Skeletal muscle tissue (tissue), 4 donors: Measurements from ENCODE around the gene USP44. TPM values are rescaled to one million over a fixed set of nuclear protein-coding genes. Genes with fewer than 3 reads are reported as not detected.

Experiments
- H3K27ac ChIP-seq: one replicate; pipeline ENCODE4 v1.7.0; 2013; ENCODE audit warnings: mild to moderate bottlenecking, low read depth, low read length, inconsistent platforms
- H3K27me3 ChIP-seq, 3 donors: one replicate each; pipeline ENCODE4 v1.7.0; 2013; ENCODE audit warnings: low read length in 3 of 3; ENCODE audit not compliant: control insufficient read depth in 3 of 3, insufficient read depth in 3 of 3
- H3K36me3 ChIP-seq, 3 donors: one replicate each; pipeline ENCODE4 v1.7.0; 2013; ENCODE audit warnings: low read length in 3 of 3; ENCODE audit not compliant: control insufficient read depth in 3 of 3, insufficient read depth in 3 of 3
- H3K4me1 ChIP-seq, 3 donors: one replicate each; pipeline ENCODE4 v1.7.0; 2013; ENCODE audit warnings: low read length in 3 of 3, mild to moderate bottlenecking in 3 of 3; ENCODE audit not compliant: control insufficient read depth in 3 of 3, insufficient read depth in 3 of 3
- H3K4me3 ChIP-seq, 3 donors: one replicate each; pipeline ENCODE4 v1.7.0; 2013; ENCODE audit warnings: low read length in 3 of 3
- H3K9ac ChIP-seq, 3 donors: one replicate each; pipeline ENCODE4 v1.7.0; 2013; ENCODE audit warnings: low read length in 3 of 3, mild to moderate bottlenecking in 3 of 3, moderate library complexity in 2 of 3, low read depth in 1 of 3
- H3K9me3 ChIP-seq, 3 donors: one replicate each; pipeline ENCODE4 v1.7.0; 2013; ENCODE audit warnings: low read length in 3 of 3; ENCODE audit not compliant: control insufficient read depth in 3 of 3
- total RNA-seq: library from RNA; depleted of rRNA; stranded (reverse); fragments of >200 nt; gene quantifications from one replicate; pipeline ENCODE4 v1.2.3, GENCODE V29; 2014
- donor health status: Osteomylitis.

USP44 gene
- 1.0 TPM for total RNA-seq

DNA sequence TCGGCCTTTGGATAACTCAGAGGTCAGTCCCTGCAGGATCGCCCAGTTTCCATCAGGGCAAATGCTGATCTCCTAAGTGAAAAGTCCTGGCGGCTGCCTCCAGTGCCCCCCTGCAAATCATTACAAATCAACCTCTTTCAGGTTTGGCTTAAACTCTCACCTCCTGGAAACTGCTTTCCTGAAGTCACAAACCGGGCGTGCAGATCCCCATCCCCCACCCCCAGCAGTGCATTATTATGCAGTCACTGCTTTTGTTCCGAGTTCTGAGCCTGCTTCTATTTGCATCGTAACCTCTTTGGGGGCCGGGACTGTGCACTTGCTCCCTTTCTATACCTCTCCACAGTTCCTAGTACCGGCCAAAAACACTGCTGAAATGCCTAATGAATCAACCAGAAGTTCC lies at the start of gene USP44:
TSS of gene USP44 (minus strand) at position 172 of the 400 bp plus-strand sequence. CDS start 17,220 bp downstream, outside the sequence.
- Histone ChIP-seq H3K9ac (no peak within 1 kb of the TSS), H3K27ac (no peak within 1 kb of the TSS), H3K27me3 (peaks cover 6 to 19% (median 14%) of the 10 kb centered on the region in 3 donors), H3K9me3 (peaks cover 0 to 5% (median 0%) of the 10 kb centered on the region in 3 donors), H3K4me1 (peaks cover 0 to 8% (median 4%) of the 10 kb centered on the region in 3 donors), H3K36me3 (no peaks in the 10 kb centered on the region), H3K4me3 (no peak within 1 kb of the TSS)

DNA sequence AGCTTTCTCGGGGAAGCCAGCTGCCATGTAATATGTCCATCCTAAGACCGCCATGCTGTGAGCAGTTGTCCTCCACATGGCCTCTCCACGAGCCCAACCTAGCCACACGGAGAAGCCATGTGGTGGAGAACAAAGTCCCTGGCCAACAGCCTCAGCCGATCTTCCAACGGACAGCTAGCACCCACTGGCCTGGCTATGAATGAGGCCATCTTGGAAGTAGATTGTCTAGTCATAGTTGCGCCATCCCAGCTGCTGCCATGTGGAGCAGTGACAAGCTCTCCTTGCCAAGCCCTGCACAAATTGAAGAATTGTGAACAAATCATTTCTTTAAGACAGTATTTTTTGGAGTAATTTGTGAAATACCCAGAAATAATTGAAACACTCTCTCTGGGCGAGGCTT lies 49.3 kb upstream of the USP44 start:
- no peaks in the 10 kb centered on the region for H3K27me3 ChIP-seq
- peaks cover 0 to 9% (median 4%) of the 10 kb centered on the region in 3 donors for H3K4me1 ChIP-seq
- H3K36me3 ChIP-seq: no peaks in the 10 kb centered on the region
- no peak overlapping the region for H3K27ac ChIP-seq
- H3K9me3 ChIP-seq: no peaks in the 10 kb centered on the region
- no peak overlapping the region for H3K9ac ChIP-seq
- no peak overlapping the region for H3K4me3 ChIP-seq

DNA sequence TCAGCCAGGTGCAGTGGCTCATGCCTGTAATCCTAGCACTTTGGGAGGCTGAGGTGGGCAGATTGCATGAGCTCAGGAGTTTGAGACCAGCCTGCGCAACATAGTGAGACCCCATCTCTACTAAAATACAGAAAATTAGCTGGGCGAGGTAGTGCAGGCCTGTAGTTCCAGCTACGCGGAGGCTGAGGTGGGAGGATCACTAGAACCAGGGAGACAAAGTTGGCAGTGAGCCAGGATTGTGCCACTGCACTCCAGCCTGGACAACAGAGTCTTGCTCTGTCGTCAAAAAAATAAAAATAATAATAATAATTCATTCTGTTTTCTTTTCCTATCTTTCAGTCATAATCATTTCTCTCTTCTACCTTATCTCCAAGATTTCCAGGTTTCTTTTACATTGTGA lies 48.6 kb upstream of the USP44 start:
- Histone ChIP-seq H3K27me3 (no peaks in the 10 kb centered on the region), H3K4me3 (no peak overlapping the region), H3K4me1 (peaks cover 0 to 5% (median under 1%) of the 10 kb centered on the region in 3 donors), H3K36me3 (no peaks in the 10 kb centered on the region), H3K9ac (no peak overlapping the region), H3K27ac (no peak overlapping the region), H3K9me3 (no peaks in the 10 kb centered on the region)

DNA sequence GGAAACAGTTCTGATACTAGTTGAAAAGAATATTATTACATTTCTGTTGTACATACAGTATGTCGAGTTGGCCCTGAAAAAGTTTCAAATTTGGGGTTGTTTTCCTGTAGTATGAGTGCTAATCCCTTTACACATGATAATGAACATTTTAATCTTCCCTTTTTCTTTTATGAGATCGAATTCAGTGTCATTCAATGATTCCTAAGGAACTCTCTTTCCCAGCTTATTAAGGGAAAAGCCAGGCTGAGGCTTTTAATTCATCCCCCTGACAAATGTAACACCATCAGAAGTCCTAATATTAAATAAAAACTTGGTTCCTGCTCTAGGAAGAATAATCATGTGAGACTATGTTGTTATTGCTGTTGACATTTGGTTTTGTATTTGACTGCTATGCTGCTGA lies 42.9 kb upstream of the USP44 start:
- Histone ChIP-seq H3K9me3 (no peaks in the 10 kb centered on the region), H3K9ac (no peak overlapping the region), H3K27ac (no peak overlapping the region), H3K36me3 (no peaks in the 10 kb centered on the region), H3K27me3 (no peaks in the 10 kb centered on the region), H3K4me3 (no peak overlapping the region), H3K4me1 (peaks cover 0 to 4% (median 0%) of the 10 kb centered on the region in 3 donors)

DNA sequence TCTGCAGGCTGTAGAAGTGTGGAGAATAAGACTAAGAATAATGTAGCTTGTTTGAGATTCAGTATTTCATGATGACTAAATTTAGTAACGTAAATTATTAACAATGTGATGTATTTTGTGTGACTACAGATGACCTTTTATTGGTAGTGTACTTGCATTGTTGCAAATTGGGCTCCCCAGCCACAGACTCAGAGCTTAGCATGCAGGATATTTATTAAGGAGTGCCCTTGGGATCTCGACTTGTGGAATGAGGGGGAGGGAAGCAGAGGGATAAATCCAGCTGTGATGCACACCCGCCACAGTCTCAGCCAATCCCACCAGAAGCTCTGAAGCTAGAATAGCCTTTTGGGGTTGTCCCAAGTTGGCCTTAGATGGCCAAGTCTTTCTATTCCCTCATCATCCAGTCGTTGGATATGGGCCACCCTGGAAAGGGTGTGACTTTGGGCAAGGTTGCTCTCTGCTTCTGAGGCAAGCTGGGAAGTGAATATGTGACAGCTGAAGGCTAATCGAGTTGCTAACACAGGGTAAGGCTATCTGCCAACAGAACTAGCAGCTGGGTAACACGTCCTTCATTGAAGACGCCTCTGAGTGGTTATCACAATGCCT lies 42.1 kb upstream of the USP44 start:
- Histone ChIP-seq H3K4me1 (peaks cover 0 to 4% (median 0%) of the 10 kb centered on the region in 3 donors), H3K9ac (no peak overlapping the region), H3K27ac (no peak overlapping the region), H3K36me3 (no peaks in the 10 kb centered on the region), H3K4me3 (no peak overlapping the region), H3K27me3 (no peaks in the 10 kb centered on the region), H3K9me3 (no peaks in the 10 kb centered on the region)

DNA sequence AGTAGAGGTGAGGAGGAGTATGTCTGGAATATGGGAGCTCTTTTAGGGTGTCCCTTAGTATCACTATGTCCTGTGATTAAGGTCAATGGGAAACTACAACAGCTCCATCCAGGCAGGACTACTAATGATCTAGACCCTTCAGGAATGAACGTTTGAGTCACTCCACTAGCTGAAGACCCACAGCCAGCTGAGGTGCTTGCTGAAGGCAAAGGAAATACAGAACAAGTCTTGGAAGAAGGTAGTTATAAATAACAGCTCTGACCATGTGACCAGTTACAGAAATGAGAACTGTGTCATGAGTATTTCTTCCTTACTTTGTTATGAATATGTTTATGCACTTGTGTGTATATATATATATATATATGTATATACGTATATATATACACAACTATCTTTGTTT lies 40.5 kb upstream of the USP44 start:
- H3K4me3 ChIP-seq: no peak overlapping the region
- H3K27me3 ChIP-seq: no peaks in the 10 kb centered on the region
- H3K36me3 ChIP-seq: no peaks in the 10 kb centered on the region

DNA sequence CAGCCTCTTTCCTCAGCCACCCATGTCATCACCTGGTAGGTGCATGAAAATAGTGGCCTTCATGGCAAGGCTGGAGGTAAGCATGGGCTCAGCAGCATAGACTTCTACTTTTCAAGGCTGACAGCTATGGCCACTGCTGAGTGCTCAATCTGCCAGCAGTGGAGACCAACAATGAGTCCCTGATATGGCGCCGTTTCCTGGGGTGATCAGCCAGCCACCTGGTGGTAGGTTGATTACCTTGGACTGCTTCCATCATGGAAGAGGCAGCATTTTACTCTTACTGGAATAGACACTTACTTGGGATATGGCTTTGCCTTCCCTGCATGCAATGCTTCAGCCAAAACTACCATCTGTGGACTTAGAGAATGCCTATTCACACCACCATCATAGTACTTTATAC lies 39.5 kb upstream of the USP44 start:
- H3K27ac ChIP-seq: no peak overlapping the region

More for the DNA sequence above, 40.5 kb upstream of the USP44 start:
- Histone ChIP-seq H3K4me1 (peaks cover 0 to 4% (median 0%) of the 10 kb centered on the region in 3 donors), H3K27ac (no peak overlapping the region), H3K9me3 (no peaks in the 10 kb centered on the region), H3K9ac (no peak overlapping the region)

DNA sequence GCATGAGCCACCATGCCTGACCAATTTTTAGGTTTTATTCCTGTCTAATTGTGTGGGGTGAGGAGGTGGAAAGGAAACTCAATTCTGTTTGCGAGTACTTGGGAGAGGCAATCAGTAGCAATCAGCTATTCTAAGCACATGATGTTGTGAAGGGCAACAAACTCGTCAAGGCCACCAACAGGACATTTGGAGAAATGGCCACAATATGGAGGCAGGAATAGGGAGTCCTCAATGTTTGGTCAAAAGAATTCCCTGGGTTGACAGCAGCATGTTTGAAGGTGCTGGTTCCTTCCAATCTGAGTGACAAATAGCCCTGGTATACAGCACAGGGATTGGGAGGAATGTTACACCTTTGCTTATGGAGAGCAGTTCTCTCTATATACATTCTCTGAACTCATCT lies 32.7 kb upstream of the USP44 start:
- Histone ChIP-seq H3K9me3 (no peaks in the 10 kb centered on the region), H3K27me3 (no peaks in the 10 kb centered on the region), H3K27ac (no peak overlapping the region)

More for the DNA sequence above, 39.5 kb upstream of the USP44 start:
- H3K9ac ChIP-seq: no peak overlapping the region
- no peaks in the 10 kb centered on the region for H3K9me3 ChIP-seq
- H3K36me3 ChIP-seq: no peaks in the 10 kb centered on the region
- H3K4me1 ChIP-seq: peaks cover 0 to 4% (median 0%) of the 10 kb centered on the region in 3 donors
- no peaks in the 10 kb centered on the region for H3K27me3 ChIP-seq
- H3K4me3 ChIP-seq: no peak overlapping the region

DNA sequence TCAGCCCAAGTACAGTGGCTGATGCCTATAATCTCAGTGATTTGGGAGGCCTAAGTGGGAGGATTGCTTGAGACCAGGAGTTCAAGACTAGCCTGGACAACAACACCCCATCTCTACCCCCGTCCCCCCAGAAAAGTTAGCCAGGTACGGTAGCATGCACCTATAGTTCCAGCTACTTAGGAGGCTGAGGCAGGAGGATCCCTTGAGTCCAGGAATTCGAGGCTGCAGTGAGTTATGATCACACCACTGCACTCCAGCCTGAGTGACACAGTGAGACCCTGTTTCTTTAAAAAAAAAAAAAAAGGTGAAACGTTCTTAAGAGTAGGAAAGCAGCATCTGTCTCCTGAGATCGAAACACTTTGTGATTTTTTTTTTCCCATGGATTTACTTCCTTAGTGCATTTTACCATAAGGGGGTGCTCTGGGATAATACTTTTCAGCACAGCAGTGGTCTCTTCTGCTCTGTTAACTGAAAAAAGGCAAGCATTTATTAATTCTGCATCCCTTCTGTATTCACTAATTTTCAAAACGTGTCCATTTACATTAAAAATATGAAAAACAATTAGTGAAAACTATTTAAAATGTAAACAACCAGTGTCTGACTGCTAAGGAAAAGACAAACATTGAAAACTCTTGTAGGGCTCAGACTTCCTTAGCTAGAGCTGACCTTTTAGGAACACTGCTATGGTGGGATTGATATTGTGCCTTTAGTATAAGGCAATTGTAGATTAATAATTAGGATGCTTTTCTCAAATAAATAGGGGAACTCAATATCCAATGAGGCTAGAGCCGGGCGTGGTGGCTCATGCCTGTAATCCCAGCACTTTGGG lies 31.2 kb upstream of the USP44 start:
- Histone ChIP-seq H3K27me3 (no peaks in the 10 kb centered on the region), H3K4me3 (no peak overlapping the region), H3K9me3 (no peaks in the 10 kb centered on the region), H3K9ac (no peak overlapping the region), H3K27ac (no peak overlapping the region), H3K36me3 (no peaks in the 10 kb centered on the region), H3K4me1 (no peaks in the 10 kb centered on the region)

More for the DNA sequence above, 32.7 kb upstream of the USP44 start:
- Histone ChIP-seq H3K4me1 (no peaks in the 10 kb centered on the region), H3K4me3 (no peak overlapping the region), H3K9ac (no peak overlapping the region), H3K36me3 (no peaks in the 10 kb centered on the region)

DNA sequence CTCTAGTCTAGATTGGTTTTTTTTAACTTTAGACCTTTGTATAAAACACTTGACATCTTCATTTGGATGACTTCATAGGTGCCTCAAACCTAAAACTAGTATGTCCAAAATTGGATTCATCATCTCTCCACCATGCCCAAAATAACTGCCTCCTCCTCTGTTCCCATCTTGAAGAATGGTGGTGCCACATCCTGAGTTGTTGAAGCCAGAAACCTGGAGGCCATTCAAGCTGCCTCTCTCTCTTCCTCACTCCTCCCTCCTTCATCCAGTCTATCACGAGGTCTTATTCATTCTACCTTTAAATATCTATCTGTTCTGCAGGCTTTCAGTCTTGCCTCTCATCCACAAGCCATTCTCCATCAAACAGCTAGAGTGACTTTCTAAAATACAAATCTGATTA lies 26.5 kb upstream of the USP44 start:
- Histone ChIP-seq H3K4me1 (no peaks in the 10 kb centered on the region), H3K9me3 (no peaks in the 10 kb centered on the region), H3K9ac (no peak overlapping the region), H3K27ac (no peak overlapping the region), H3K36me3 (no peaks in the 10 kb centered on the region), H3K27me3 (no peaks in the 10 kb centered on the region), H3K4me3 (no peak overlapping the region)
